NCI-H187 (cell line): ENCODE data around the gene NME5.

Experiments
- DNase-seq, 2 experiments: peaks; one replicate each; lab custom pipeline; 2025; lab: John Stamatoyannopoulos, UW

NME5 gene

GRCh38 chr5:138132543-138132942, 6.7 kb downstream of the NME5 start:
- no peak for DNase-seq

- DNase-seq = no peak
These were observed 9.9 kb downstream of the NME5 start for GRCh38 chr5:138129347-138129746.

- DNase-seq = no peak
These were observed 10.9 kb downstream of the NME5 start for GRCh38 chr5:138128334-138128733.

- no peak for DNase-seq
These were observed 24.0 kb downstream of the NME5 start for GRCh38 chr5:138115254-138115653.

- DNase-seq = no peak
These were observed 27.3 kb downstream of the NME5 start for GRCh38 chr5:138111937-138112336.

GRCh38 chr5:138111181-138111580, 28.0 kb downstream of the NME5 start:
- DNase-seq = no peak

DNA sequence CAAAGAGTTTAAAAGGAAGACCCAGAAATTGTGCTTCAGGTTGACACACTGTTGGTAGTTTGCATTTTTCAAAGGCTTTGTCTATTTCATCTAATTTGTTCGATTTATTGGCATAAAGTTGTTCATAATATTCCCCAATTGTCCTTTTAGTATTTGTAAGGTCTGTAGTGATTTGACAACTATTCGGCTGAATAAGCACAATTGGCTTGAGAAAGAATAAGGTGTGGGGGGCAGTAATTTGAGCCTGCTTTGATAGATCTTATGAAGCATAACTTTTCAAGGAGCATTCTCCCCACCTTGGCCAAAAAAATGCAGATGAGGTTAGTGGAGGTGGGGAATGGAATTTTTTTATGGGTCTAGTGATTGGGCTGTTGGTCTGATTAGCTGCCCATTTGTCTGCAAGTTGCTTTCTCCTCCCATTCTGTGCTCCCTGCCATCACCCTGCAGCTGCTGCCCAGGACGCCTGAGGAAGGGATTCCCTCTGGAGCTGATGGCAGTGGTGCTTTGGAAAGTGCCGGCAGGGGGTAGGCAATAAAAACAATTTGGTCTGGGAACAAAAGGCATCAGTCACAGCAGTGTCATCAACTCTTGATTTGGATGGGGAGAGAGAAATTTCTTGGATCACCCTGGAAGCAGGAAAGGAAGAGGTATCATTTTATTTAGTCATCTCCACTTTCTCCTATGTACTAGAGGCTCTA, 28.8 kb downstream of the NME5 start:
- no peak for DNase-seq

GRCh38 chr5:138109463-138110265, 29.6 kb downstream of the NME5 start:
- no peak for DNase-seq

- no peak for DNase-seq
These were observed 32.0 kb downstream of the NME5 start for GRCh38 chr5:138107213-138107612.

- DNase-seq = no peak
These were observed 33.5 kb downstream of the NME5 start for GRCh38 chr5:138105709-138106108.

GRCh38 chr5:138103319-138103637, 36.0 kb downstream of the NME5 start:
- no peak for DNase-seq

DNA sequence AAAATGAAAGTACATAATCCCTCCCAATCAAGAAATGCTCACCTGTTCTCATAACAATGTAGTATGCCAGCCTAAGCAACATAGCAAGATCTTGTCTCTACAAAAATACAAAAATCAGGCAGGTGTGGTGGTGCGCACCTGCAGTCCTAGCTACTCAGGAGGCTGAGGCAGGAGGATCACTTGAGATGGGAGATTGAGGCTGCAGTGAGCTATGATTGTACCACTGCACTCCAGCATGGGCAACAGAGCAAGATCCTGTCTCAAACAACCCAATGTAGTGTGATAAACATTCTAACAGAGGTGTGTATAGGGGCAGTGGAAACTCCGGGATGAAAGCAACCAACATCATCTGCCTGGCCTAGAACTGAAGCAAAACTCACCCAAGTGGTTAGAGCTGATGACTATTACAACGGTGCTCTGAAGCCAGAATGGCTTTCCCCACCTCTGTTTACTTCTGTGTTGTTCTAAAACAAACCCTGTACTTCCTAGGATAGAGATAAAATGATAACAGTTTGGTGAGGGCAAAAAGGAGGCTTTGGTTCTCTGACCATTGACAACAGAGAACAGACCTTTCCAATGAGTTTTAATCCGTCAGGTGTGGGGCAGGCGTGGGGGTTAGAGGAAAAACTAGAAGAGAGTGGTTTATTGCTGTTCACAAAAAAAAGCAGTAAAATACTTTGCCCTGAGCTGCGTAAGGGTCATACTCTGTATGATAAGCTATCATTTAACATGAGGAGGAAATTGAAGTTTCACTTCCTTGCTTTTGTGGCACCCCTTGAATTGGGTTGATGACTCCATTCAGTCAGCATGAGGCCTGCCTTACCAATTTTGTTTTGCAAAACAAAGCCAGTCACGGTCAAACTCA, 36.5 kb downstream of the NME5 start:
- no peak for DNase-seq

- no peak for DNase-seq
These were observed 42.0 kb downstream of the NME5 start for GRCh38 chr5:138096997-138097828.

DNA sequence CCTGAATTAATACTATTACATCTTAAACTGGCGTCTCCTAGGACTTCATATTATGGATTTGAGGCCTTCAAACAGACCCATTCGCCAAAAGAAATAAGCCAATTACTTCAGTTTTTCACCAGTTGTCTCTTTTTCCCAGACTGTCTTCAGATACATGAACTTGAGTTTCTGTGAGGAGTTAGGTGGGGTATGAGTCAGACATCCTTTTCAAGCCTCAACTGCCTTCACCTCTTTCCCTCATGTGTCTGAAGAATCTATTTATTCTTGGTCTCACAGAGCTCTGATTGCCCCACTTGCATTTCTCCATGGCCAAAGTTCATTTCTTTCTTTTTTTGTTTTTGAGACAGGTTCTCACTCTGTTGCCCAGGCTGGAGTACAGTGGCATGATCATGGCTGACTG, 42.9 kb downstream of the NME5 start:
- DNase-seq = no peak

DNA sequence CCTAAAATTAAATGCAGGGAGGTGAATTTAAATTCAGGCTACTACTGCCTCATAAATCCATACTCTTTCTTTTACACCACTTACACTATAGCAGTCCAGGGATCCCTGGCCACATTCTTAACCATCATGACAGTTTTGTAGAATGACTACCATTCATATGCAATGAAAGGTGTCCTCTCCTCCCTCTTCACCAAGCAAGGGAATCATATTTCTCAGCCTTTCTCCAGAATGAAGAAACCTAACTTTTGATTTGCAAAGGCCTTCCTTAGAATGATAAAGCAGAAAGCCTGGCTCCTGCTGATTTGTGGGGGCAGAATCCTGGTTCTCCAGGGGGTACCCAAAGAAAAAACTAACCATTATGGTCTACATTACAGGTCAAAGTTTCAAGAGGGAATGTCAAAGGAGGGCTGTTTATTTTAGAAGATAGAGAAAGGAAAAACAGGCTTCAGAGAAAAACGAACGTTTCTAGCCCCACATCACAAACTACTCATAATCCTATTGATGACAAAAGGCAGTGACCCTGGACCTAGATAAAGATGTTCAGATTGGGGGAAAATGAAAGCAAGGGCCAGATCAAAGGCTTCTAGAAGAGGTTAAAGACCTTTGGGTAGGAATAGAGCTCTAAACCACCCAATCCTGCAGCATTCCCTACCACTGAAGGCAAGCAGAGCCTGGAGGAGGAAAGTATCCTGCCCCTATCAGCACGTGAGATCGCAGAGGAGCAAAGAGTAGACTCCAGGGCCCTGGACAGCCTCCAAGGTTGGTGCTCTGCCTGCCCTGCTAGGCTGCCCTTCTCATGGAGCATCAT, 43.9 kb downstream of the NME5 start:
- no peak for DNase-seq

- DNase-seq = no peak
These were observed 46.2 kb downstream of the NME5 start for GRCh38 chr5:138093036-138093435.

DNA sequence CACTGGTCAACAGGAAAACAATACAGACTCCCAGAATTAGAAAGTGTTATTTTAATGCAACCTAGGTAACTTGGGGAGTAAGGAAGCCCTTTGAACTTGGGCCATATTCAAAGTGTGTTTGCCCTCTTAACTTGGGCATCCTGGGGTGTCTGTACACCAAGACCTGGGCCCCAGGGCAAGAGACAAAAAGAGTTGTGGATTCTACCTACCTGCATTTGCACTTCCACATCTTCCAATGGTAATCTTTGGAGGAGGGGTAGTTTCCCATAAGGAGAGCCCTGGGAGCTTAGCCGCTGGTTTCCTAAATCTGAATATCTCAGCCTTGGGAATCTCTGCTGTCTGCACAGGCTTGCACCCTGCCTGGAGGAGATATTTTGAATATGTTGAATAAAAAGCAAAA, 46.9 kb downstream of the NME5 start:
- DNase-seq = no peak

- no peak for DNase-seq
These were observed 47.5 kb downstream of the NME5 start for GRCh38 chr5:138091685-138092084.

GRCh38 chr5:138083702-138084101, 55.5 kb downstream of the NME5 start, which contains the start of gene WNT8A:
WNT8A (plus strand) TSS chr5:138084033; CDS start chr5:138084128, 95 bp downstream.
- DNase-seq = no peak

DNA sequence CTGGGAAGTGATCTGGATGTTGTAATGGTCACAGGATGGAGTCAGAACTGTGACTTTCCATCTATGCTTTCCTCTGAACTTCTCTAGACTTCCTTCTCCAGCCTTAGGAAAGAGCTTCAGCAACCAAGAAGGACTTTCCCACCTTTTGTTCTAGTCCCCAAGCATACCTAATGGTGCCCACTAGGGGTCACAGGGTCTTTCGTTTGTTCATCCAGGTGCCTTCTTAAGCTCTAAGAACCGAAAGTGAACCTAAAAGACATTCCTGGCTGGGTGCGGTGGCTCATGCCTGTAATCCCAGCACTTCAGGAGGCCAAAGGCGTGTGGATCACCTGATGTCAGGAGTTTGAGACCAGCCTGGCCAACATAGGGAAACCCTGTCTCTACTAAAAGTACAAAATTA, 57.2 kb downstream of the NME5 start:
- no peak for DNase-seq
